ENCODE data around the gene SECTM1. TPM values are rescaled to one million over a fixed set of nuclear protein-coding genes. Genes with fewer than 3 reads are reported as not detected.

Gene SECTM1
- total RNA-seq, 1 donor from 2014 or later: 0.27 TPM

DNA sequence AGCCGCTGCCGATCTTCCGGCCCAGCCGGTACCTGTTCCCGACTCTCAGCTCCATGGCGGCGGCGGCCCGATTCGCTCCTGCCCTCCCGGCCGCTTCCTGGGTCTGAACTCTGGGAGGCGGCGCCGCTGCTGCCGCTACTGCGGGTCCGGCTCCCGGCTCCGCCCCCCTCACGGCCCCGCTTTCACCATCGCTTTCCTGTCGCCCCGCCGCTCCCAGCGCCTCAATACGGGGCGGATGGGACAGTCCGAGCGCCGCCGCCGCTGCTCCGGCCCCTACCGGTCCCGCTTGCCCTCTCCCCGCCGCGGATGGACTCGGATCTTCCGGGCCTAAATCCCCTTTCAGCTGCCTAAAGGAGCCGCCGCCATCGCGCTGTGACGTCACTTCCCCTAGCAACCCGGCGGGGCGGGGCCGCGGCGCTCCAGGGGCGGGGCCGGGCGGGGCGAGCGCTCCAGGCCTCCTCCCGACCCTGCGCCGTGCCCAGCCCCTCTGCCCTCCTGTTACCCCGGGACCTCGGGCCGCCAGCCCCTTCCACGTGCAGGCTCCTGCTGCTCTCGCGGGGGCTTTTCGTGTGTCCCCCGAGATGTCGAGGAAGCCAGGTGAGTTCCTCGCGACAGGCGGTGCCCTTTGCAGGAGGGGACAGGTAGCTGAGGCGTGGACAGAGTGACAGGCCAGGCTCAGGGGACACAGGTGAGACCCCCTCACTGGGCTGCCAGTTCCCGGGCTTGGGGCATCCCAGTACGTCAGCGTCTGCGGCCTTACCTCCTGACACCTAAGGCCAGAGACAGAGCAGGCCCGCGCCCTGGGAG is 60.0 kb downstream of the SECTM1 start, which contains the start of gene CSNK1D:
Gene CSNK1D, minus strand, starts transcription at position 374 of the 807 bp plus-strand sequence. Its CDS starts 319 bp downstream, at position 55.
- DNase-seq (ENCODE audit: low read depth) (peak; percentile 65), FAIRE-seq (no peak)
- peak within 1 kb of the TSS; percentile 89 for H3K4me2 ChIP-seq (ENCODE audit: low read length)
- peaks cover 19% of the 10 kb centered on the region for H3K36me3 Mint-ChIP-seq (ENCODE audit: low read depth, unreplicated experiment)
- H3K9me3 Mint-ChIP-seq (ENCODE audit: unreplicated experiment): no peaks in the 10 kb centered on the region
- peak within 1 kb of the TSS; percentile 93 for H3K4me3 Mint-ChIP-seq (ENCODE audit: unreplicated experiment)
- peaks cover 41% of the 10 kb centered on the region for H4K20me1 ChIP-seq (ENCODE audit: insufficient read depth, low read length)
- peak within 1 kb of the TSS; percentile 79 for H3K4me3 ChIP-seq (ENCODE audit: insufficient read depth, low read depth, low read length)
- H3K79me2 ChIP-seq (ENCODE audit: insufficient read depth, low read length): peaks cover 47% of the 10 kb centered on the region
- H3K27me3 ChIP-seq (ENCODE audit: insufficient read depth, low read length): no peaks in the 10 kb centered on the region
- no peaks in the 10 kb centered on the region for H3K9me3 ChIP-seq (ENCODE audit: insufficient read depth, low read depth, low read length)
- H3K9ac ChIP-seq (ENCODE audit: low read length): peak within 1 kb of the TSS; percentile 90
- no peaks in the 10 kb centered on the region for H3K27me3 Mint-ChIP-seq (ENCODE audit: low read depth, unreplicated experiment)
- H3K36me3 ChIP-seq (ENCODE audit: insufficient read depth, low read length): peaks cover 6% of the 10 kb centered on the region
- no peak for TF ChIP-seq EZH2 (IDR thresholded peaks at IDR 0.05; ENCODE audit: insufficient read depth, low read length)
- TF ChIP-seq, protein P1, sequence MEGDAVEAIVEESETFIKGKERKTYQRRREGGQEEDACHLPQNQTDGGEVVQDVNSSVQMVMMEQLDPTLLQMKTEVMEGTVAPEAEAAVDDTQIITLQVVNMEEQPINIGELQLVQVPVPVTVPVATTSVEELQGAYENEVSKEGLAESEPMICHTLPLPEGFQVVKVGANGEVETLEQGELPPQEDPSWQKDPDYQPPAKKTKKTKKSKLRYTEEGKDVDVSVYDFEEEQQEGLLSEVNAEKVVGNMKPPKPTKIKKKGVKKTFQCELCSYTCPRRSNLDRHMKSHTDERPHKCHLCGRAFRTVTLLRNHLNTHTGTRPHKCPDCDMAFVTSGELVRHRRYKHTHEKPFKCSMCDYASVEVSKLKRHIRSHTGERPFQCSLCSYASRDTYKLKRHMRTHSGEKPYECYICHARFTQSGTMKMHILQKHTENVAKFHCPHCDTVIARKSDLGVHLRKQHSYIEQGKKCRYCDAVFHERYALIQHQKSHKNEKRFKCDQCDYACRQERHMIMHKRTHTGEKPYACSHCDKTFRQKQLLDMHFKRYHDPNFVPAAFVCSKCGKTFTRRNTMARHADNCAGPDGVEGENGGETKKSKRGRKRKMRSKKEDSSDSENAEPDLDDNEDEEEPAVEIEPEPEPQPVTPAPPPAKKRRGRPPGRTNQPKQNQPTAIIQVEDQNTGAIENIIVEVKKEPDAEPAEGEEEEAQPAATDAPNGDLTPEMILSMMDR (IDR thresholded peaks at IDR 0.05; ENCODE audit: insufficient read depth, low read depth, low read length): no peak
- H3K27ac ChIP-seq (ENCODE audit: low read depth, low read length): peak within 1 kb of the TSS; percentile 93
- peaks cover 21% of the 10 kb centered on the region for H3K4me1 Mint-ChIP-seq (ENCODE audit: low read depth, unreplicated experiment)
- peak within 1 kb of the TSS; percentile 95 for H2AFZ ChIP-seq (ENCODE audit: low read depth, low read length)
- H3K27ac Mint-ChIP-seq (ENCODE audit: unreplicated experiment): peak within 1 kb of the TSS; percentile 98
- H3K4me1 ChIP-seq (ENCODE audit: insufficient read depth, low read length): peaks cover 15% of the 10 kb centered on the region

DNA sequence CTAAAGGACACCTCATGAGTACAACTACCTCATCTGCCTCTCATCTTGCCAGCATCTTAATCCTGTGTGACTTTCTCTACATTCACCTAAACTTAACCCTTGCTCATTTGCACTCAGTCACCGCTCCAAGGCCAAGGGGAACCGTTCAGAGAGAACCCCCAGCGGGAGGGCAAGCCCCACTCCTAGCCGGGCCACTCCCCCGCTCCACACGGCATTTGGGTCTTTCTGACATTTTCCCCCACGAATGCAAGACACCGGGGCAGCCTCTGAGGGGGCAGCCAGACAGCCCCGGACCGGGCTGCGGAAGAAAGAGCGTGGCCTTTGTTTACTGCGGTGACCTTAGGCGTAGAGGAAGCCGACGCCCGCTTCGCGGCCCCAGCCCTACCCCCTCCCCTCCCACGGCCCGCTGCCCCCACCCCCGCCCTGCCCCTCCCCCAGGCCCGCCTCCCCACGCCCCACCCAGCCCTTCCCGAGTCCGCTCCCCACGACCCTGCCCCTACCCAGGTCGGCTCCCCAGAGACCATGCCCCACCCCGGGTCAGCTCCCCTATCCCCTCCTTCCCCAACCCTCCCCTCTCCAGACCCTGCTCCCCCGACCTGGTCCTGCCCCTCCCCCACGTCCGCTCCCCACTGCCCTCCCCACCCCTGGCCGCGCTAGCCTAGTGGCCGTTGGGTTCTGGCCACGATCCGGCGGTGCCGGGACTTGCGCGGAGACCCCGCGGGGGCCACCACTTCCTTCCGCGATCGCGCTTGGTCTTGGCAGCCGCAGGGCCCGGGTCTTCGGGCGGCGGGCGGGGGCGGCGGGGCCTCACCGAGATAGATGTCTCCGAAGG is 60.9 kb downstream of the SECTM1 start:
- H3K36me3 ChIP-seq (ENCODE audit: insufficient read depth, low read length): peaks cover 6% of the 10 kb centered on the region
- H3K9me3 Mint-ChIP-seq (ENCODE audit: unreplicated experiment): no peaks in the 10 kb centered on the region
- no peaks in the 10 kb centered on the region for H3K27me3 Mint-ChIP-seq (ENCODE audit: low read depth, unreplicated experiment)
- FAIRE-seq (no peak), DNase-seq (ENCODE audit: low read depth) (no peak)
- peak overlapping the region; percentile 79 for H3K4me3 ChIP-seq (ENCODE audit: insufficient read depth, low read depth, low read length)
- peak overlapping the region; percentile 90 for H2AFZ ChIP-seq (ENCODE audit: low read depth, low read length)
- peaks cover 28% of the 10 kb centered on the region for H3K4me1 Mint-ChIP-seq (ENCODE audit: low read depth, unreplicated experiment)
- H3K79me2 ChIP-seq (ENCODE audit: insufficient read depth, low read length): peaks cover 55% of the 10 kb centered on the region
- peak overlapping the region; percentile 98 for H3K27ac Mint-ChIP-seq (ENCODE audit: unreplicated experiment)
- H3K27ac ChIP-seq (ENCODE audit: low read depth, low read length): peak overlapping the region; percentile 93
- H3K27me3 ChIP-seq (ENCODE audit: insufficient read depth, low read length): no peaks in the 10 kb centered on the region
- H3K4me1 ChIP-seq (ENCODE audit: insufficient read depth, low read length): peaks cover 22% of the 10 kb centered on the region
- H3K9ac ChIP-seq (ENCODE audit: low read length): peak overlapping the region; percentile 90
- H4K20me1 ChIP-seq (ENCODE audit: insufficient read depth, low read length): peaks cover 49% of the 10 kb centered on the region
- H3K4me2 ChIP-seq (ENCODE audit: low read length): peak overlapping the region; percentile 89
- H3K4me3 Mint-ChIP-seq (ENCODE audit: unreplicated experiment): peak overlapping the region; percentile 93
- TF ChIP-seq, protein P1 (IDR thresholded peaks at IDR 0.05; ENCODE audit: insufficient read depth, low read depth, low read length): no peak
- TF ChIP-seq EZH2 (IDR thresholded peaks at IDR 0.05; ENCODE audit: insufficient read depth, low read length): no peak
- H3K36me3 Mint-ChIP-seq (ENCODE audit: low read depth, unreplicated experiment): peaks cover 17% of the 10 kb centered on the region
- no peaks in the 10 kb centered on the region for H3K9me3 ChIP-seq (ENCODE audit: insufficient read depth, low read depth, low read length)
